IMR-90 (cell line): ENCODE results near the gene ZNF329. TPM values are rescaled to one million over a fixed set of nuclear protein-coding genes. Genes with fewer than 3 reads are reported as not detected.

Experiments
- ATAC-seq: fragments of 200-7000 bp; cut with Tn5 transposase; 2 replicates; pipeline ENCODE4 v1.9.1; 2020; ENCODE audit warnings: low read depth, mild to moderate bottlenecking, moderate library complexity
- BruUV-seq: library from RNA; stranded (reverse); fragments of 400-500 nt; replicated peaks from 2 replicates; lab custom pipeline; 2021; lab: Mats Ljungman, UMichigan
- CTCF ChIA-PET: fragments of 300-600 bp; formaldehyde crosslinking; extraction: SDS; loops from one replicate; lab custom pipeline; 2021; ENCODE audit warnings: antibody characterized with exemption; lab: Yijun Ruan, JAX
- POLR2A ChIA-PET: fragments of 300-600 bp; sonication (Branson Sonifier 250); formaldehyde crosslinking; loops from one replicate; lab custom pipeline; 2022; ENCODE audit warnings: antibody characterized with exemption; ENCODE audit not compliant: unreplicated experiment; lab: Charles Lee
- DNase-seq: peaks from one replicate; pipeline ENCODE4 v3.0.0; 2013
- H2AFZ ChIP-seq: replicated peaks from 2 replicates; pipeline ENCODE3; 2013; ENCODE audit warnings: low read length, mild to moderate bottlenecking; ENCODE audit not compliant: poor library complexity
- H2AK5ac ChIP-seq: 2 replicates; pipeline ENCODE4 v1.6.1; 2013; ENCODE audit warnings: low read depth, low read length, inconsistent platforms
- H2AK9ac ChIP-seq: replicated peaks from 2 replicates; pipeline ENCODE3; 2013; ENCODE audit warnings: mild to moderate bottlenecking, low read depth, low read length, moderate library complexity; ENCODE audit not compliant: poor library complexity
- H2BK120ac ChIP-seq: 2 replicates; pipeline ENCODE4 v1.6.1; 2013; ENCODE audit warnings: low read depth, low read length, inconsistent platforms
- H2BK15ac ChIP-seq: 3 replicates; pipeline ENCODE4 v1.6.1; 2013; ENCODE audit warnings: low read depth, low read length, inconsistent platforms
- H2BK20ac ChIP-seq: 2 replicates; pipeline ENCODE4 v1.6.1; 2013; ENCODE audit warnings: low read depth, mild to moderate bottlenecking, inconsistent platforms, low read length, moderate library complexity
- H2BK5ac ChIP-seq: 2 replicates; pipeline ENCODE4 v1.6.1; 2013; ENCODE audit warnings: mild to moderate bottlenecking, low read depth, low read length, inconsistent platforms; ENCODE audit not compliant: poor library complexity, severe bottlenecking
- H3K14ac ChIP-seq: replicated peaks from 2 replicates; pipeline ENCODE4 v1.6.1; 2013; ENCODE audit warnings: low read depth, low read length, inconsistent platforms
- H3K18ac ChIP-seq: 2 replicates; pipeline ENCODE4 v1.6.1; 2013; ENCODE audit warnings: low read depth, low read length, control low read depth
- H3K23ac ChIP-seq: 2 replicates; pipeline ENCODE4 v1.6.1; 2013; ENCODE audit warnings: low read depth, low read length, inconsistent platforms
- H3K27ac ChIP-seq: 2 replicates; pipeline ENCODE4 v1.5.1; 2013; ENCODE audit warnings: mild to moderate bottlenecking, control low read depth, low read length; ENCODE audit not compliant: insufficient read depth
- H3K27me3 ChIP-seq: 2 replicates; pipeline ENCODE4 v1.6.1; 2013; ENCODE audit warnings: low read length; ENCODE audit not compliant: control insufficient read depth, insufficient read depth
- H3K36me3 ChIP-seq: 2 replicates; pipeline ENCODE4 v1.6.1; 2013; ENCODE audit warnings: low read length, mixed read lengths; ENCODE audit not compliant: control insufficient read depth, insufficient read depth
- H3K4ac ChIP-seq: 2 replicates; pipeline ENCODE4 v1.6.1; 2013; ENCODE audit warnings: low read depth, low read length, inconsistent platforms
- H3K4me1 ChIP-seq: 2 replicates; pipeline ENCODE4 v1.6.1; 2013; ENCODE audit warnings: low read length, mixed read lengths; ENCODE audit not compliant: control insufficient read depth, insufficient read depth
- H3K4me2 ChIP-seq: 2 replicates; pipeline ENCODE4 v1.6.1; 2013; ENCODE audit warnings: low read depth, mild to moderate bottlenecking, control low read depth, low read length, moderate library complexity
- H3K4me3 ChIP-seq: 2 replicates; pipeline ENCODE4 v1.5.1; 2013; ENCODE audit warnings: low read depth, mild to moderate bottlenecking, control low read depth, low read length, moderate library complexity; ENCODE audit not compliant: insufficient read depth
- H3K56ac ChIP-seq: 2 replicates; pipeline ENCODE4 v1.6.1; 2013; ENCODE audit warnings: low read length, inconsistent platforms; ENCODE audit not compliant: insufficient read depth; ENCODE audit errors: extremely low read depth
- H3K79me1 ChIP-seq, 2 experiments: 2 replicates each; pipeline ENCODE4 v1.6.1; 2013; ENCODE audit warnings: low read length in 2 of 2, inconsistent platforms in 1 of 2, low read depth in 1 of 2
- H3K9ac ChIP-seq: 2 replicates; pipeline ENCODE4 v1.6.1; 2013; ENCODE audit warnings: low read depth, low read length, control low read depth
- H3K9me1 ChIP-seq: 2 replicates; pipeline ENCODE4 v1.6.1; 2013; ENCODE audit warnings: low read length, inconsistent platforms; ENCODE audit not compliant: insufficient read depth
- H3K9me3 ChIP-seq: 2 replicates; pipeline ENCODE4 v1.6.1; 2013; ENCODE audit warnings: low read length; ENCODE audit not compliant: control insufficient read depth, insufficient read depth
- H4K20me1 ChIP-seq: 2 replicates; pipeline ENCODE4 v1.6.1; 2013; ENCODE audit warnings: low read length, inconsistent platforms; ENCODE audit not compliant: insufficient read depth
- H4K5ac ChIP-seq: 2 replicates; pipeline ENCODE4 v1.6.1; 2013; ENCODE audit warnings: mild to moderate bottlenecking, low read depth, low read length, control low read depth
- H4K8ac ChIP-seq, 2 experiments: 2 replicates each; pipeline ENCODE4 v1.6.1; 2013; ENCODE audit warnings: low read depth in 2 of 2, low read length in 2 of 2, control low read depth in 1 of 2, inconsistent platforms in 1 of 2
- H4K91ac ChIP-seq: 2 replicates; pipeline ENCODE4 v1.6.1; 2013; ENCODE audit warnings: low read depth, low read length, inconsistent platforms; ENCODE audit not compliant: insufficient read depth
- CEBPB ChIP-seq: IDR thresholded peaks from 2 replicates; pipeline ENCODE4 v1.6.1; 2012; ENCODE audit warnings: low read depth, low read length, improper control_type of control experiment
- CHD1 ChIP-seq: IDR thresholded peaks from 2 replicates; pipeline ENCODE4 v1.6.1; 2012; ENCODE audit warnings: low read depth, low read length, improper control_type of control experiment
- FOS ChIP-seq: fragments of 150-350 bp; IDR thresholded peaks from 2 replicates; pipeline ENCODE4 v1.6.1; 2016; ENCODE audit warnings: low read depth, low read length
- MAFK ChIP-seq: IDR thresholded peaks from 2 replicates; pipeline ENCODE4 v1.6.1; 2012; ENCODE audit warnings: low read depth, low read length, improper control_type of control experiment
- MAZ ChIP-seq: IDR thresholded peaks from 2 replicates; pipeline ENCODE4 v1.6.1; 2012; ENCODE audit warnings: low read depth, mild to moderate bottlenecking, low read length, improper control_type of control experiment, moderate library complexity, borderline replicate concordance
- NFE2L2 ChIP-seq: fragments of 150-350 bp; IDR thresholded peaks from 2 replicates; pipeline ENCODE4 v1.6.1; 2016; ENCODE audit warnings: low read depth, mild to moderate bottlenecking, low read length
- POLR2A ChIP-seq: IDR thresholded peaks from 2 replicates; pipeline ENCODE4 v1.6.1; 2012; ENCODE audit warnings: mild to moderate bottlenecking, low read depth, low read length
- RCOR1 ChIP-seq: IDR thresholded peaks from 2 replicates; pipeline ENCODE4 v1.6.1; 2012; ENCODE audit warnings: mild to moderate bottlenecking, low read length, improper control_type of control experiment; ENCODE audit not compliant: insufficient replicate concordance
- RFX5 ChIP-seq: IDR thresholded peaks from 2 replicates; pipeline ENCODE4 v1.8.0; 2012; ENCODE audit warnings: low read depth, mild to moderate bottlenecking, low read length, moderate library complexity
- SMC3 ChIP-seq: fragments of 150-350 bp; IDR thresholded peaks from 2 replicates; pipeline ENCODE4 v1.6.1; 2016; ENCODE audit warnings: low read depth, mild to moderate bottlenecking, antibody characterized with exemption, low read length, moderate library complexity
- WGBS, 2 experiments: methylation state at CpG; one replicate each; pipeline versions ENCODE4 v1.1.5 to v1.1.7; 2013; ENCODE audit warnings: missing lambda C conversion rate in 2 of 2; ENCODE audit not compliant: insufficient read length in 1 of 2; ENCODE audit errors: extremely low coverage in 2 of 2; 5-methylcytosine and 5-hydroxymethylcytosine counted together
- dilution Hi-C: fragments of 300-500 bp; cut with HindIII; formaldehyde crosslinking; loops from one replicate; pipeline ENCODE4 v1.14.3; 2018; ENCODE audit warnings: low sequenced_read_pairs; ENCODE audit not compliant: unreplicated experiment
- in situ Hi-C: fragments of 300-500 bp; cut with MboI; formaldehyde crosslinking; loops from 3 replicates; pipeline ENCODE4 v1.14.3; 2019; ENCODE audit warnings: low sequenced_read_pairs, inconsistent platforms, mixed read lengths
- intact Hi-C: fragments of 100-400 bp; cut with micrococcal nuclease; formaldehyde crosslinking; loops from 2 replicates; pipeline ENCODE4 v1.10.0; 2022
- polyA plus RNA-seq, 3 experiments: library from polyadenylated mRNA; depleted of rRNA; stranded (reverse); fragments of >200 nt; gene quantifications; 2 replicates each; pipeline ENCODE4 v1.2.3, GENCODE V29; 2012; ENCODE audit warnings: low replicate concordance in 1 of 3
- total RNA-seq: library from RNA; depleted of rRNA; stranded (reverse); fragments of >200 nt; gene quantifications from 2 replicates; pipeline ENCODE4 v1.2.3, GENCODE V29; 2012
- TF ChIP-seq, protein P1 (sequence below): fragments of 150-350 bp; IDR thresholded peaks from 2 replicates; pipeline ENCODE4 v1.6.1; 2016; ENCODE audit warnings: low read depth, mild to moderate bottlenecking, low read length, moderate library complexity, borderline replicate concordance

Gene ZNF329
- total and polyA plus RNA-seq, 2 of the 4 experiments (the other 2 are of a cell fraction): 4.7 to 16.8 TPM

DNA sequence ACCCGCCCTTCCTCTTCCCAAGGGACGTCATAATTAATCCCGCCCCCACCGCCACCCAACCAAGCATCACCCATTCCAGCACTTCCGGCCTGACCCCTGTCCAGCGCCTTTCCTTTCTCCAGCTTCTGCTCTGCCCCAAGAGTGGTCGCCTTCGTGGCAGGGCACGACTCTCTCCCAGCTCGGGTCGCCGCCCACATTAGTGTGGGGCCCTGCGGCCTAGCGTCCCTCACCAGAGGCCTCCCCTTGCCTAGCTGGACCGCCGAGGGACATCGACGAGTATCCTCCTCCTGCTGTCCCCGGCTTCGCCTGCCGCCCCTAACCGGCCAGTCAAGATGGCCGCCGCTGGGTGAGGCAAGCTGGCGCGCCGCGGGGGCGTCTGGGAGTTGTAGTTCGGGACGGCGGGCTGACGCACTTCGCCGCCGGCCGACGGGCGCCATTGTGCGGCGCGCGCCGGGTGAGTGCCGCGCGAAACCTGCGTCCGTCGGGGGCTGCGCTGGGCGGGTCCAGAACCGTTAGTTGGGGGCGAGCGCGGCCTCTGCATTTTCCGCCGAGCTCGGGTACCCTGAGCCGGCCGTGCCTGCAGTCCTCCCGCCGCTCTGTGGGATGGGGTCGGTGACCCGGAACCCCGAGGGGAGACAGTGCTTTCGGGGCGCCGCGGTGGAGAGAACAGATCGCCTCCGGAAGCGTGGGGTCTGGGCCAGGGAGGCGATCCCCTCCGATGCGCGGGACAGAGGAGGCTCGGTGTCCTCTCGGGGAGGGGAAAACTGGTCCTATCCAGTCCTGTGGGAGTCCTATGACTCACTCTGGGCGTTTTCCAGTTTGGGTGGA, 32.6 kb upstream of the ZNF329 start, which contains the start of gene ZNF274:
ZNF274 (plus strand) TSS at position 73 of the 828 bp plus-strand sequence. CDS start 905 bp downstream, outside the sequence.
- no peak within 1 kb of the TSS for H2BK20ac ChIP-seq
- H3K9me1 ChIP-seq: no peaks in the 10 kb centered on the region
- CTCF ChIA-PET: no interaction called here
- peak within 1 kb of the TSS; percentile 97 for H3K14ac ChIP-seq
- intact Hi-C loops: loop anchor here (5.0 kb wide), 1 partner anchor 94 kb away; the partner anchor contains the start of gene ZNF8
- H3K27ac ChIP-seq: peak within 1 kb of the TSS; percentile 100
- H2BK5ac ChIP-seq: peak within 1 kb of the TSS; percentile 100
- H3K18ac ChIP-seq: peak within 1 kb of the TSS; percentile 99
- BruUV-seq: no TSS peak
- H3K4me1 ChIP-seq: no peaks in the 10 kb centered on the region
- peak within 1 kb of the TSS; percentile 99; the same call in 2 of the 3 replicates for H2BK15ac ChIP-seq
- in situ Hi-C loops: no loop called here
- dilution Hi-C loops: no loop called here
- DNase-seq: peak; percentile 87
- H4K8ac ChIP-seq: peak within 1 kb of the TSS; percentile 98 to 100
- peak within 1 kb of the TSS; percentile 100 for H2AFZ ChIP-seq
- peak within 1 kb of the TSS; percentile 95 for H3K9ac ChIP-seq
- peak within 1 kb of the TSS; percentile 98 for H3K4me3 ChIP-seq
- H3K4me2 ChIP-seq: peak within 1 kb of the TSS; percentile 93
- peak within 1 kb of the TSS; percentile 93 for H3K23ac ChIP-seq
- H2AK5ac ChIP-seq: peak within 1 kb of the TSS; percentile 97
- H3K36me3 ChIP-seq: peaks cover 39% of the 10 kb centered on the region
- H2BK120ac ChIP-seq: peak within 1 kb of the TSS; percentile 95
- WGBS, 2 experiments: 1% methylated on average over 29 of the region's 80 CpGs; no CpG with 5 or more reads in 1 of the 2 experiments
- H4K91ac ChIP-seq: peak within 1 kb of the TSS; percentile 100
- POLR2A ChIA-PET: interaction anchor here (0.6 to 1.1 kb wide), 2 partner anchors 12 to 180 kb away, joined by 3 read pairs; no protein-coding TSS in a partner anchor
- H4K5ac ChIP-seq: peak within 1 kb of the TSS; percentile 100
- peak; percentile 99 for ATAC-seq
- H3K79me1 ChIP-seq: peaks cover 22 to 31% of the 10 kb centered on the region in 2 experiments; a peak in 3 of 4 replicates
- no peaks in the 10 kb centered on the region for H3K27me3 ChIP-seq
- H3K56ac ChIP-seq: peak within 1 kb of the TSS; percentile 84
- H3K4ac ChIP-seq: peak within 1 kb of the TSS; percentile 100
- peaks cover 82% of the 10 kb centered on the region for H3K9me3 ChIP-seq
- no peaks in the 10 kb centered on the region for H4K20me1 ChIP-seq
- H2AK9ac ChIP-seq: peak within 1 kb of the TSS; percentile 99
- TF ChIP-seq RFX5: no peak
- peak; percentile 38; the same call in 1 of the 2 replicates for TF ChIP-seq MAZ
- TF ChIP-seq CHD1: peak; percentile 75; the same call in 1 of the 2 replicates
- peak; percentile 17 for TF ChIP-seq RCOR1
- peak; percentile 88 for TF ChIP-seq POLR2A
- TF ChIP-seq CEBPB: peak; percentile 86
- TF ChIP-seq MAFK: no peak
- TF ChIP-seq, protein P1, sequence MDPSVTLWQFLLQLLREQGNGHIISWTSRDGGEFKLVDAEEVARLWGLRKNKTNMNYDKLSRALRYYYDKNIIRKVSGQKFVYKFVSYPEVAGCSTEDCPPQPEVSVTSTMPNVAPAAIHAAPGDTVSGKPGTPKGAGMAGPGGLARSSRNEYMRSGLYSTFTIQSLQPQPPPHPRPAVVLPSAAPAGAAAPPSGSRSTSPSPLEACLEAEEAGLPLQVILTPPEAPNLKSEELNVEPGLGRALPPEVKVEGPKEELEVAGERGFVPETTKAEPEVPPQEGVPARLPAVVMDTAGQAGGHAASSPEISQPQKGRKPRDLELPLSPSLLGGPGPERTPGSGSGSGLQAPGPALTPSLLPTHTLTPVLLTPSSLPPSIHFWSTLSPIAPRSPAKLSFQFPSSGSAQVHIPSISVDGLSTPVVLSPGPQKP: no peak
- TF ChIP-seq NFE2L2: no peak
- no peak for TF ChIP-seq SMC3
- peak; percentile 24; the same call in 1 of the 2 replicates for TF ChIP-seq FOS
